ENCODE measurements around the gene TRRAP. TPM values are rescaled to one million over a fixed set of nuclear protein-coding genes. Genes with fewer than 3 reads are reported as not detected.

TRRAP gene
- total RNA-seq, 2 experiments from 2014 or later, result 45.5 to 48.2 TPM

- Mint-ChIP-seq H3K9me3 (no peaks in the 10 kb centered on the region), H3K27ac (no peak overlapping the region), H3K4me1 (ENCODE audit: low read depth) (peaks cover 8% of the 10 kb centered on the region), H3K27me3 (no peaks in the 10 kb centered on the region), H3K36me3 (ENCODE audit: low read depth) (peaks cover 67% of the 10 kb centered on the region), H3K4me3 (no peak overlapping the region)
- ChIA-PET POLR2A (interaction anchor here (1.1 kb wide), 1 partner anchor 8 kb away, joined by 3 read pairs; no protein-coding TSS in a partner anchor), CTCF (interaction anchor here (0.9 kb wide), 1 partner anchor 17 kb away, joined by 3 read pairs; no protein-coding TSS in a partner anchor)
- DNase-seq (no peak), ATAC-seq (no peak)
- intact Hi-C loops (cut with micrococcal nuclease), result no loop called here
- no peak for TF ChIP-seq CTCF (IDR thresholded peaks at IDR 0.05)
These were observed 134.4 kb downstream of the TRRAP start for GRCh38 chr7:99012722-99013121.

DNA sequence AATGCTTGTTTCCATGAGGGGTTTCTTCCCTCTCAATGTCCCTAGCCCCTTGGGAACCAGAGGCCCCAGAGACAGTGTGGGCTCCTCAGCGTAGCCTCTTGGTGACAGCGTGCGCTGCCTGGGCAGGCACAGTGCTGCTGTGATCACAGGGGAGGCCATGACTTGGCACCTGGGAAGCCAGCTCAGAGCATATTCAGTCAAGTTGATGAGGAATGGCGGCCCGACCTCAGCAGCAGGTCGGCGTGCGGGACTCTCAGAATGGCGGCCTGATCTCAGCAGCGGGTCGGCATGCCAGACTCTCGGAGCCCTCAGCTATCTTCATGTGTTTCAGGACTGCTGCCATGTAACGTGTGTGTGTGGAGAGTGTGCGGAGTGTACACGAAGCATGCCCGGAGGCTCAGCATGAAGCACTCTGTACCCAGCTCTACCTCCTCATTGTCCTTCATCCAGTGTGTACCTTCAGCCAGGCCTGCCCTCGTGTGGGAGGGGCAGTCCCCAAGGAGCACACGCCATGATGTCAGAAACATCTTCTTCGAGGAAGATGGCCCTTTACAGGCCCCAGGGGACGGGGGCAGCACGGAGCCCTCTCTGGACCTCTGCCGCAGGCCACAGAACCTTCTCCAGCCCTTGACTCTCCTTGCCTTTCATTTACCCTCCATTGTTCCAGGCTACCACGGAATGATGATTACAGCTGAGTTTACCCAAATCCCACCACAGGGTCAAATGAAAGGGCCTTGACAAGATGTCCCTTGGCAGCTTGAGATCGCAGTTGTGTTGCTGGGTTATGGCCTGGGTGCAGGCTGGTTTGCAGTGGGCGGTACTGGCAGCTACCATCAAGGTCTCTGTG, 135.2 kb downstream of the TRRAP start:
- ChIA-PET POLR2A (interaction anchor here (1.1 kb wide), 1 partner anchor 9 kb away, joined by 3 read pairs; no protein-coding TSS in a partner anchor), CTCF (interaction anchor here (0.9 kb wide), 1 partner anchor 16 kb away, joined by 3 read pairs; no protein-coding TSS in a partner anchor)
- Mint-ChIP-seq H3K27ac (no peak overlapping the region), H3K9me3 (no peaks in the 10 kb centered on the region), H3K27me3 (no peaks in the 10 kb centered on the region), H3K36me3 (ENCODE audit: low read depth) (peaks cover 71% of the 10 kb centered on the region), H3K4me1 (ENCODE audit: low read depth) (peaks cover 8% of the 10 kb centered on the region), H3K4me3 (no peak overlapping the region)
- TF ChIP-seq CTCF (IDR thresholded peaks at IDR 0.05), result no peak
- intact Hi-C loops (cut with micrococcal nuclease), result no loop called here
- DNase-seq, result no peak
- ATAC-seq, result no peak

GRCh38 chr7:99014113-99014985, 136.0 kb downstream of the TRRAP start:
- POLR2A ChIA-PET, result no interaction called here
- no peaks in the 10 kb centered on the region for H3K9me3 Mint-ChIP-seq
- ATAC-seq, result no peak

GRCh38 chr7:99016196-99016595, 137.9 kb downstream of the TRRAP start:
- Mint-ChIP-seq H3K27me3 (no peaks in the 10 kb centered on the region), H3K4me1 (ENCODE audit: low read depth) (peaks cover 8% of the 10 kb centered on the region), H3K27ac (no peak overlapping the region), H3K4me3 (no peak overlapping the region), H3K9me3 (no peaks in the 10 kb centered on the region), H3K36me3 (ENCODE audit: low read depth) (peaks cover 74% of the 10 kb centered on the region)
- TF ChIP-seq CTCF (IDR thresholded peaks at IDR 0.05), result no peak
- CTCF ChIA-PET, result interaction anchor here (1.3 kb wide), 1 partner anchor 24 kb away, joined by 3 read pairs; no protein-coding TSS in a partner anchor
- POLR2A ChIA-PET, result interaction anchor here (0.7 to 1.2 kb wide), 4 partner anchors 13 to 151 kb away, joined by 3 read pairs; no protein-coding TSS in a partner anchor
- DNase-seq (no peak), ATAC-seq (no peak)
- intact Hi-C loops (cut with micrococcal nuclease), result no loop called here

More at GRCh38 chr7:99014113-99014985, 136.0 kb downstream of the TRRAP start:
- intact Hi-C loops (cut with micrococcal nuclease), result no loop called here
- no peak for TF ChIP-seq CTCF (IDR thresholded peaks at IDR 0.05)
- Mint-ChIP-seq H3K4me1 (ENCODE audit: low read depth) (peaks cover 8% of the 10 kb centered on the region), H3K4me3 (no peak overlapping the region), H3K36me3 (ENCODE audit: low read depth) (peaks cover 72% of the 10 kb centered on the region), H3K27ac (no peak overlapping the region), H3K27me3 (no peaks in the 10 kb centered on the region)
- CTCF ChIA-PET, result interaction anchor here (0.6 kb wide), 1 partner anchor 50 kb away, joined by 3 read pairs; no protein-coding TSS in a partner anchor
- DNase-seq, result no peak
